HG03520 (cell line): ENCODE results near the gene XIRP1.
"Not testable (repeated sequence)": the region's sequence is repeated elsewhere in the genome, so short reads cannot be mapped to it uniquely, and the experiment has no call there.

Experiments used
- ATAC-seq: cut with Tn5 transposase; IDR thresholded peaks from one replicate; pipeline ENCODE4 v1.9.1; 2021; ENCODE audit warnings: mild to moderate bottlenecking, moderate library complexity; ENCODE audit not compliant: unreplicated experiment

XIRP1 gene

GRCh38 chr3:39170877-39171276, 21.5 kb downstream of the XIRP1 start:
- not testable (repeated sequence) for ATAC-seq

DNA sequence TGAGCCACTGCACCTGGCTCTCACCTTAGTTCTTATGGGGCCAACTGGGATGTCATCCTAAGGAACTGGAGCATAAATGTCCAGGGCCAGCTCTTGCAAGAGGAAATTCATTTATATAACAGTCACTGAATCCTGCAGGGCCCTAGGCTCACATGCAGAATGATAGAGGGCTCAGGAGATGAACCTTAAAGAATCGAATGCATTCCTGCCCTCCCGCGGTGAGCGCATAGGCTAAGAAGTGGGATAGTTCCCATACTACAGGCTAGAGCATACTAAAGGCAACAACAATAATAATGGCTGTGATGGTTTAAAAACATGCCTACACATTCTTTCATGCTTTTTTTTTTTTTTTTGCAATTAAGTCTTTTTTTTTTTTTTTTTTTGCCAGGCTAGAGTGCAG, 21.9 kb downstream of the XIRP1 start:
- ATAC-seq = no peak

DNA sequence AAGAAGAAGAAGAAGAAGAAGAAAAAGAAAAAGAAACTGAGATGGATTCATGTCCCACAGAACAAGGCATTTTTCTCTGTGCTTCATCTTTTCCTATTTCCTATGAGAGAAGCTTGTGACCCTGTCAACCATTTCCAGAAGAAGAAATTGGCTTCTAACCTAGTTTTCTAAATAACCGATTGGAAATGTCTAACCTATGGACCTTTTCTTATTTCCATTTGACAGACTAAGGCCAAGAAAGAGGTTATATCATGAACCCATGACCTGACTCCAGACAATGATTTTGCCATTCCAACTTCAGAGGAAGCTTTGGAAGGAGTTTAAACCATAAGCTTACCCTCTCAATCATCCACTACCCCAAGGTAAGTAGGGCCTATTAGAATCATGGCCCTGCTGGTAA, 22.7 kb downstream of the XIRP1 start:
- no peak for ATAC-seq

DNA sequence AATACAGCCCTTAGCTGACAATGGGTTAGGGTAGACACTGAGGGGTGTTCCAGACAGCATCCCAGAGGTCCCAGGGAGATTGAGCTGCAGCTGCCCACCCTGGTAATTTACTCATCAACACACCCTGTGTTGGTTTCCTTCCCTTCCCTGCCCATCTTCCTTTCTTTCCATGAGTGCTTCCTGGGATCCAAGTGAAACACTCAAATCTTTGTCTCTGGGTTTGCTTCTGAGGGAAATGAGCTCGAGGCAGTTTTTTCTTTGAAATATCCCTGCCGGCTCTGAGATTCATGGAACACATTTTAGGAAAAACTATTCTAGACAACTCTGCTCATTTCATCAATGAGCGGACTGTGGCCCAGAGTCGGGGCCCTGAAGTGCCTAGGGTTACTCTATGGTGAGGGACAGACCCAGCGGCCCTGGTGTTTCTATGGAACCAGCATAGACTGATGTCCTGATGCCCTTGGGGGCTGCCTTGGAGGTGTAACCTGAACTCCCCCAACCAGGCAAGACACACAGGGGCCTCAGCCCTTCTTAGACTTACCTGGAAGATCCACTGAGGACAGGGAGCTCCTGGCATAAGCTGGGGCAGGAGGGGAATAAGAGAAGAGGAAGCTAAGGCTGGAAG, 24.1 kb downstream of the XIRP1 start:
- no peak for ATAC-seq

DNA sequence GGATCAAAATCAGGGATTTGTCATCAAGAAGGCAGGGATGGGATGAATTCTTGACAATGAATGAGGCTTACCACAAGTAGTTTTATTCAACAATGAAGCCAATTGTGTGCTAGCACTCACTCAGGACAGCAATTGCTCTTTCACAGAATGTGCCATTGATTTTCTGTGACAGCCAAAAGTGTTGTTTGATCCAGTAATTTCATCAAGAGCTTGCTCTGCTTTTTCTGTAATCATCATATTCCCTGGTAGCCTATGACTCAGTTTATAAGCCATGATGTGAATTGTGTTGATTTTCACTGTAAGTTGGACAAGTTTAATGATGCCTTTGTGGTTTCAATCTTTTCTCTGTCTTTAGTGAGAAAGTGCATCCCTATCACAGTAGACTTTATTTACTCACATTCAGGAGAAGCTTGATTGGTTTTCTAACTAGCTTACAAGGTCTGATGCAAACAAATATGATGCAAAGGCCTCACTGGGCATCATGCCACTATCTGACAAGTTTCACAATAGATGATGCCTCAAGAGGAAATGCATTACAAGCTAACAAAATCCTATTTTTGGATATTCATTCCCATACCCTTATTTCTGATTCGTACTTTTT, 25.4 kb downstream of the XIRP1 start:
- ATAC-seq = no peak

DNA sequence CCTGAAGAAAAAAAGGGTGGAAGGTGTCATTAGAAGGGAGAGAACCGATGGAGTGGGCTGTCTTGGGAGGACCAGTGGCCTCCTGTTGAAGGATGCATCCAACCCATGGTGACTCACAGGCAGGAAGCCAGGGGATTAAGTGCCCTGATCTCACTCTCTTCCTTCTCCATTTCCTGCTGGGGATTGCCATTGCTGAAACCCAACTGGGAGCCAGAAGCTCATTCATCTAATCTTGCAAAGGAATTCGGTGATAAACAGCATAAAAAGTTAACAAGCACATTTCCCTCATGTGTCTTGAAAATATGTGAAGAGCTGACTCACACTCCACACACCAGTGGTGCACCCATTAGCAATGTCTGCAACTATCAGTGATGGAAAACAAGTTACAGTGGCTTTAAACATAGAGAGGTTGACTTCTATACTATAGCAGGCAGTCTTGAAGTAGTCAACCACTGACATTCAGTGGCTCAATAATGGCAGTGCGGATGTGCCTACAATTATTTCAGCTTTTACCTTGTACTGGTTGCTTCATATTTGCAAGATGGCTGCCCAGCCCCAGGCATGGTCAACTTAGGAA, 26.2 kb downstream of the XIRP1 start:
- no peak for ATAC-seq

- no peak for ATAC-seq
Observed at GRCh38 chr3:39165518-39165917, 26.9 kb downstream of the XIRP1 start.

GRCh38 chr3:39164414-39164813, 28.0 kb downstream of the XIRP1 start:
- no peak for ATAC-seq

DNA sequence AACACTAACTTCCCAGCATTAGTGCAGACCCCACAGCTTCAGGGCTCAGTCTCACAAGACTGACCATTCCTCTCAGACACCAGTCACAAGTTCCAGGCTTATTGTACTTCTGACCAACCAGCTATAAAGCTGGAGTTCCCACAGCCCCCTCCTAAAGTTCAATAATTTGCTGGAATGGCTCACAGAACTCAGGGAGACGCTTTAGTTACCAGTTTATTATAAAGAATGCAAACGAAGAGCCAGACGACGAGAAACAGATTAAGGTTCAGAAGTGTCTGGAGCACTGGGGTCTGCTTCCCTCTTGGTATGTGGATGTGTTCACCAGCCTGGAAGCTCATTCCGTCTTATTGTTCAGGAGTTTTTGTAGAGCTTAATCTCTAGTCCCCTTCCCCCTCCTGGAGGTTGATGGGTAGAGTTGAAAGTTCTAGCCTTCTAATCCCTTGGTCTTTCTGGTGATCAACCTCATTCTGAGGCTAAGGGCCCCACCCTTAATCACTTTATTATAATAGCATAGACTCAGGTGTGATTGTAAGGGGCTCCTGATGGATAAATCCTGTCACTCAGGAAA, 34.2 kb downstream of the XIRP1 start:
- no peak for ATAC-seq

- ATAC-seq = no peak
Observed at GRCh38 chr3:39157359-39157758, 35.0 kb downstream of the XIRP1 start.

DNA sequence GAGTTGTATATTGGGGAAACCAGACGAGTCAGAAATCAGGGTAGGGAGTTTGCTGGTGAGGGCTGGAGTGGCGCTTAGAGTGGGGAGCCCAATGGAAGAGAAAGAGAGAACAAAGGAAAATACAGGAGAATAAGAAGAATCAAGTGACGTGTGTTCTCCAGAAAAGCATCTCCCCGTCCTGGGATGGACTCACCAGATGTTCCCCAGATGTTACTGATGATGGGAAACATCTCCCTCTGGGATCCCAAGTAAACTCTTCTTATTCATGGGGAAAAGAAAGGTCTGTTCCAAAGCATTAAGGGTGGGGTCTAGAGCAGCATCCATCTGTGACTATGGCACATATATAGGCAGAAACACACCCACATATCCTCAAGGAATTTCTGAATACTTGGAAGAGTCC, 36.0 kb downstream of the XIRP1 start:
- ATAC-seq = no peak

DNA sequence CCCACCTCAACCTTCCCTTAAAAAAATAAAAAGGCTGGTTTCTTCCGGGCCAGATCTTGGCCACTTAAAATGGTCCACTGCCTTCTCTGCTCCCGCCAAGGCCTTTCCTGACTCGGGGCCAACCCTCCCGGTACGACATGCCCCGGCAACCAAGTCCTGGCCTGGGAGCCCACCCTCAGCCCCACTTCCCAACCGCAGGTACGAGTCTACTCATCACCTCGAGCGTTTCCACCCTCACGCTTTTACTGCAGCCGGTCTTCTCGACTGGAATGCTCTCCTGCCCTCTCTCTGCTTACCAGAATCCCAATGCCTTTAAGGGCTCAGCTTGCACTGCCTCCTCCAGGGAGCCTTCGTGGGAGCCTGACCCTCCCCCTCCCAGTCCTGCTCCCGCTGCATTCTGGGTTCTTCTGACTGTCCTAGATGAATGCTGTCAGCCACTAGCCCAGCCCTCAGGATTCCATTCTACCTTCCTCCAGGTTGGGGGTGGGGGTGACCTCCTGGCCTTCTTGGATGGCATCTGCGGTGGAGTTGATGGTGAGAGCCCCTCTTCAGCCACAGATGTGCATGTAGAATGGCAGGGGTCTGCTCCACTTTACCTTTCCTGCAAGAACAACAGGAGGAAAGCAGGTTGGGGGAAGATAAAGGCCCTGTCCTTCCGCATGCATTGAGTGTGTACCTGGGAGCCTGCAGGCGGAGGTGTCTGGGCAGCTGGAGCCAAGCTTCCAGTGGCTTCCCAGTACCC, 37.9 kb downstream of the XIRP1 start:
- no peak for ATAC-seq

DNA sequence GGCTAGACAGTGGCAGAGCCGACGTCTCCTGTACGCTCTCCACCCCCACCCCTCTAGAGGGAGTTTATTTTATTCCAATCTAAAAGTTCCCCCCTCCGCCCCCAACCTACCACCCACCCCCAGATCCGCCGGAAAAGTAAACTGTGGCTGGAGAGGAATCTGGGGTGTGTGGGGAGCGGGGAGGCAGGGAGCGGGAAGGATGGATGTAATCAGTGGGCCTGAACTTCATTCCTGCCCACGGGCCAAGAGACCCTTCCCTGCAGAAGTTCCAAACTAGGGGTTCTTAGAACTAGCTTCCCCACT, 38.5 kb downstream of the XIRP1 start:
- ATAC-seq = no peak

DNA sequence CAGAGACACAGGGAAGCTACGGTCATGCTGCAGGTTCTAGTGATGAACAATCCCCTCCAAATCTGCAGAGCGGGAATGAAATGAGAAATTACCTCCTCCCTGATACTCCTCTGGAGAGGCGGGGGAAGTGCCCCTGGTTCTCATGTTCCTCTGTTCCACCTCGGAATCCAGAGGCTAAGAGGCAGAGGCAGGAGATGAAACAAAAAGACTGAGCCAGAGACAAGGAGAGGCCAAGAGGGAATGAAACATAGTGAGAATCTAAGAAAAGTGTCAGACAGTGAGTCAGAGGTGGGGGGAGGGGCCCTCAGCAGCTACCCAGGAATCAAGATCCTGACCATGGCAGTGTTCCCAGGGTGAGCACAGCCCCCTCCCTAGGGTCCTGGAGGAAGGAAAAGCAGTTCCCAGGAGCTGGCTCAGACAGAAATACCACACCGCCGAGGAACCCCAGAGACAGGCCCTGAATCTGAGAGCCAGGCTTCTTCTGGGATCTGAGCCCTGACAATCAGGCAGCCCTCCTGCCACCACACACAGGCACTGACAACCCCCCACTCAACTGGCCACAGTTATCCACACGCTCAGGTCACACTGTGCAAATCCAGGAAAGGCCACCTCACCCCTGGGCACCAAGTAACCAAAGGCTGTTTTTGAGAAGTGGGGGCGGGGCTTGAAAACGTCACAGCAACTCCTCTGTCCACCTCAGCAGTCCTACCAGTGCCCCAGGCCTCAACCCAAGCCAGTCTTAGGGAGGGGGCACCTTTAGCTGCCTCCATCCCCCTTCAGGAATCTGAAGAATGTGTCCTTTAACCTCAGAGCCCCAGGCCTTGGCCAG, 41.4 kb downstream of the XIRP1 start:
- no peak for ATAC-seq

DNA sequence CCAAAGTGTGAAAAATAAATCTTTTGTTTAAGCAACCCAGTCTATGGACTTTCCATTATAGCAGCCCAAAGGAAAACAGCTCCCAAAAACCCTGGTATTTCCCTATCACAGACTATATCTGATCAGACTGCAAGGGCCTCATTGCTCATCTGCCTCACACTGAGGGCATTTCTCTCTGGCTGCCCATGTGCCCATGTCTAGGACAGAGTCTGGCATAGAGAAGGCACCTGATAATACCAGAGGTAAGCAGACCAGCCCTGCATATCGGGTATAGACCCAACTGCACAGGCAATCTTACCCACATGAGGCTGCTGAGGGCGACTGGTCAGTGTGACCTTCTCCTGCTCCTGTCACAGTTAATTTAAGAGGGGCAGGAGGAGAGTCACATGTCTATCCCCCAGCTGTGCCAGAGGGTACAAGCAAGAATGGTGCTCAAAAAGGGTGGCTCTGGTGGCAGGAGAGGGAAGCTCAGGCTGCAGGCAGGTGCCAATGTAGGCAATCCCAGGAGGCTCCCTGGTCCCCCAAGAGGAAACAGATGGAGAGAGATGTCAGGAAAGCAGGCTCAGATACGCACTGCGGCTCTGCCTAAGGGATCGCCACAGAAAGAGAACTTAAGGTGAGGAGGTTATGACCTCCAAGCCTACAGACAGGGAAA, 42.1 kb downstream of the XIRP1 start:
- no peak for ATAC-seq

- no peak for ATAC-seq
Observed at GRCh38 chr3:39149498-39150147, 42.8 kb downstream of the XIRP1 start.

GRCh38 chr3:39149059-39149455, 43.3 kb downstream of the XIRP1 start:
- ATAC-seq = no peak

DNA sequence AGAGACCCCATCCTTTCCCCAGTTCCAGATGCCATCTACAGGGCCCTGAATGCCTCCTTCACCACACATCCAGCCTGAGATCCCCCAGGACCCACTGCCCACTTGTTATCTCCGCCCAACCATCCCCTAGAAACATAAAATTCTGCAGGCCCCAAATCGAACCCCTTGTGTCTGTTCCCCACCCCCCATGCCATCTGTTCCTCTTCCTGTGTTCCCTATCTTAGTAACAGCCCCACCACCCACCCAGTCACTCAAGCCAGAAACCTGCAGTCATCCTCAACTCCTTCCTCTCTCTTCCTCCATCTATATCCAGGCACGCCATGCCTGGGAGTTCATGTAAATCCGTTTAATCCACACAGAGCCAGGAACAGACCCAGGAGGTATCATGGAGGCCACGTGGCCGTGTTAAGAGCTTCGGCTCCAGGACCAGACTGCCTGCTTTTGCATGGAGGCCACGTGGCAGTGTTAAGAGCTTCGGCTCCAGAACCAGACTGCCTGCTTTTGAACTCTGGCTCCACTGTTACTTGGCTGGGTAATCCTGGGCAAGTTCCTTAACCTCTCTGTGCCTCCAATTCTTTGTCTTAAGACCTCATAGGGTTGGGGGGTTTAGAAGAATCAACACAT, 43.8 kb downstream of the XIRP1 start:
- ATAC-seq = no peak

GRCh38 chr3:39147711-39148434, 44.5 kb downstream of the XIRP1 start:
- ATAC-seq = no peak
